ENCODE results near the gene ZNF281. TPM values are rescaled to one million over a fixed set of nuclear protein-coding genes. Genes with fewer than 3 reads are reported as not detected.
"Not testable (repeated sequence)": the region's sequence is repeated elsewhere in the genome, so short reads cannot be mapped to it uniquely, and the experiment has no call there.

ZNF281 gene
- total RNA-seq (2014; rRNA removed): 11.0 and 16.5 TPM in 2 replicates
- polyA plus RNA-seq (2012): 7.3 TPM

- DNase-seq (ENCODE audit: low read depth): peak; percentile 86
Observed at GRCh38 chr1:200409761-200410565, at the start of gene ZNF281. Gene ZNF281, minus strand, starts transcription at chr1:200410036. Its CDS starts 331 bp downstream, at chr1:200409705.

GRCh38 chr1:200458780-200459179 is 48.9 kb upstream of the ZNF281 start:
- DNase-seq (ENCODE audit: low read depth): no peak

GRCh38 chr1:200457810-200458209 is 48.0 kb upstream of the ZNF281 start:
- DNase-seq (ENCODE audit: low read depth): no peak

GRCh38 chr1:200454425-200454824 is 44.6 kb upstream of the ZNF281 start:
- no peak for DNase-seq (ENCODE audit: low read depth)

GRCh38 chr1:200453553-200453905 is 43.7 kb upstream of the ZNF281 start:
- peak; percentile 57 for DNase-seq (ENCODE audit: low read depth)

GRCh38 chr1:200452850-200453552 is 43.2 kb upstream of the ZNF281 start:
- no peak for DNase-seq (ENCODE audit: low read depth)

- DNase-seq (ENCODE audit: low read depth): no peak
Observed at GRCh38 chr1:200448034-200448762, 38.4 kb upstream of the ZNF281 start.

- DNase-seq (ENCODE audit: low read depth): peak; percentile 72
Observed at GRCh38 chr1:200445213-200445612, 35.4 kb upstream of the ZNF281 start.

GRCh38 chr1:200444478-200444877 is 34.6 kb upstream of the ZNF281 start:
- no peak for DNase-seq (ENCODE audit: low read depth)

GRCh38 chr1:200443860-200444259 is 34.0 kb upstream of the ZNF281 start:
- DNase-seq (ENCODE audit: low read depth): no peak

GRCh38 chr1:200442537-200443156 is 32.8 kb upstream of the ZNF281 start:
- no peak for DNase-seq (ENCODE audit: low read depth)

- no peak for DNase-seq (ENCODE audit: low read depth)
Observed at GRCh38 chr1:200442023-200442422, 32.2 kb upstream of the ZNF281 start.

- DNase-seq (ENCODE audit: low read depth): no peak
Observed at GRCh38 chr1:200438911-200439310, 29.1 kb upstream of the ZNF281 start.

GRCh38 chr1:200438413-200438812 is 28.6 kb upstream of the ZNF281 start:
- not testable (repeated sequence) for DNase-seq (ENCODE audit: low read depth)

GRCh38 chr1:200437556-200438203 is 27.8 kb upstream of the ZNF281 start:
- DNase-seq (ENCODE audit: low read depth): no peak

- DNase-seq (ENCODE audit: low read depth): no peak
Observed at GRCh38 chr1:200437088-200437487, 27.3 kb upstream of the ZNF281 start.

GRCh38 chr1:200436436-200436835 is 26.6 kb upstream of the ZNF281 start:
- DNase-seq (ENCODE audit: low read depth): no peak

GRCh38 chr1:200435200-200435780 is 25.5 kb upstream of the ZNF281 start:
- peak; percentile 66 for DNase-seq (ENCODE audit: low read depth)

- no peak for DNase-seq (ENCODE audit: low read depth)
Observed at GRCh38 chr1:200433586-200433985, 23.8 kb upstream of the ZNF281 start.

- DNase-seq (ENCODE audit: low read depth): no peak
Observed at GRCh38 chr1:200432586-200432985, 22.8 kb upstream of the ZNF281 start.

- DNase-seq (ENCODE audit: low read depth): peak; percentile 44
Observed at GRCh38 chr1:200429221-200429751, 19.4 kb upstream of the ZNF281 start.

All from LHCN-M2 (cell line).